Measurements from ENCODE around the gene RHOBTB3. TPM values are rescaled to one million over a fixed set of nuclear protein-coding genes. Genes with fewer than 3 reads are reported as not detected.

The RHOBTB3 gene
- total RNA-seq, 4 donors from 2014 or later: 70.6 to 126 (median 80.1) TPM

- TF ChIP-seq POLR2A (IDR thresholded peaks at IDR 0.05): no peak
- TF ChIP-seq CTCF (IDR thresholded peaks at IDR 0.05): no peak
- DNase-seq: no peak
- Histone ChIP-seq H3K4me3 (no peak overlapping the region), H3K36me3 (no peaks in the 10 kb centered on the region), H3K27me3 (no peaks in the 10 kb centered on the region), H3K27ac (no peak overlapping the region), H3K4me1 (no peaks in the 10 kb centered on the region), H3K9me3 (no peaks in the 10 kb centered on the region)
- intact Hi-C loops (cut with DNase I; ENCODE audit: low total_unique reads): no loop called here
These were observed 32.8 kb downstream of the RHOBTB3 start for GRCh38 chr5:95763941-95764340.

- no peak overlapping the region for H3K27ac ChIP-seq
- no peaks in the 10 kb centered on the region for H3K4me1 ChIP-seq
- TF ChIP-seq POLR2A (IDR thresholded peaks at IDR 0.05) (no peak), CTCF (IDR thresholded peaks at IDR 0.05) (no peak)
- no peak for DNase-seq
- no peak overlapping the region for H3K4me3 ChIP-seq
- no peaks in the 10 kb centered on the region for H3K9me3 ChIP-seq
- intact Hi-C loops (cut with DNase I; ENCODE audit: low total_unique reads): no loop called here
- H3K27me3 ChIP-seq: no peaks in the 10 kb centered on the region
- H3K36me3 ChIP-seq: no peaks in the 10 kb centered on the region
These were observed 37.6 kb downstream of the RHOBTB3 start for GRCh38 chr5:95768731-95769130.

GRCh38 chr5:95770830-95771708 lies 39.9 kb downstream of the RHOBTB3 start:
- no peaks in the 10 kb centered on the region for H3K9me3 ChIP-seq
- peak overlapping the region; percentile 13 to 16 for H3K27ac ChIP-seq
- H3K4me3 ChIP-seq: no peak overlapping the region
- intact Hi-C loops (cut with DNase I; ENCODE audit: low total_unique reads): no loop called here
- no peaks in the 10 kb centered on the region for H3K36me3 ChIP-seq
- DNase-seq: no peak
- no peak for TF ChIP-seq CTCF (IDR thresholded peaks at IDR 0.05)
- TF ChIP-seq POLR2A (IDR thresholded peaks at IDR 0.05): no peak
- no peaks in the 10 kb centered on the region for H3K27me3 ChIP-seq
- H3K4me1 ChIP-seq: no peaks in the 10 kb centered on the region

GRCh38 chr5:95771892-95772291 lies 40.8 kb downstream of the RHOBTB3 start:
- H3K27me3 ChIP-seq: no peaks in the 10 kb centered on the region
- peak overlapping the region in 1 of 2 donors; percentile 16 for H3K27ac ChIP-seq
- DNase-seq: no peak
- intact Hi-C loops (cut with DNase I; ENCODE audit: low total_unique reads): no loop called here
- H3K36me3 ChIP-seq: no peaks in the 10 kb centered on the region
- H3K4me1 ChIP-seq: no peaks in the 10 kb centered on the region
- H3K9me3 ChIP-seq: no peaks in the 10 kb centered on the region
- H3K4me3 ChIP-seq: no peak overlapping the region
- TF ChIP-seq CTCF (IDR thresholded peaks at IDR 0.05): no peak
- no peak for TF ChIP-seq POLR2A (IDR thresholded peaks at IDR 0.05)

GRCh38 chr5:95773335-95774059 lies 42.4 kb downstream of the RHOBTB3 start:
- no peaks in the 10 kb centered on the region for H3K27me3 ChIP-seq
- no peak for TF ChIP-seq POLR2A (IDR thresholded peaks at IDR 0.05)
- TF ChIP-seq CTCF (IDR thresholded peaks at IDR 0.05): no peak

More at GRCh38 chr5:95773335-95774059, 42.4 kb downstream of the RHOBTB3 start:
- no peak for DNase-seq
- Histone ChIP-seq H3K27ac (no peak overlapping the region), H3K4me3 (no peak overlapping the region), H3K9me3 (no peaks in the 10 kb centered on the region), H3K36me3 (no peaks in the 10 kb centered on the region), H3K4me1 (no peaks in the 10 kb centered on the region)
- intact Hi-C loops (cut with DNase I; ENCODE audit: low total_unique reads): no loop called here

Measured in uterus (tissue), 4 donors.